Measurements from ENCODE around the gene TRPV4.

DNA sequence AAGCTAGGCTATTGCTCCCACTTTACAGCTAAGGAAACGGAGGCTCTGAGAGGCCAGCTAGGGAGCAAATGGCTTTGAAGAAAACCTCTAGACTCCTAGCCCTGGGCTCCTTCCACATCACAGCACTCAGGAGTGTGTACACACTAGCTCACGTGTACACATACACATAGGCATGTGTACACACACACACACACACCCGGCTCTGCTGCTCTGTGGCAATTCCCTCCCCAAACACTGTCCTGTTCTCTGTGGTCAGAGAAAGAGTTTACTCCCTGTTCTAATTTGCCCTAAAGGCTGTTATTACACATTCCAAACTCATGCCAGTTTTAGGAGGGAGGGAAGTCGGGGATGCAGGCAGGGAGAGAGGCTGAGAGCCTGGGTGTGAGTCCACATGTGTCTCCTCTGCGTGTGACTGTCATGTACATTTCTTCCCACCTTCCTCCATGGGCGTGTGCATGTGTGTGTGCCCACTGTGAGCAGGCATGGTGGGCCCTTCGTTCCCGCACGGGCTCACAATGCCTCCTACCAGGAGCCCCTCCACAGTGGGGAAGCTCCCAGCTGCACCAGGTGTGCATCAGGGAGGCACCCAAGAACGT, 14.2 kb downstream of the TRPV4 start:
- TF ChIP-seq CTCF (IDR thresholded peaks at IDR 0.05) = no peak
- no peak for TF ChIP-seq POLR2A (IDR thresholded peaks at IDR 0.05)

Data from uterus (tissue), 2 donors.